GM18867 (cell line): ENCODE measurements around the gene CEP57L1.
A peak's percentile ranks its signal among the peaks of the same experiment; 100 is the strongest.
"Not testable (repeated sequence)": the region's sequence is repeated elsewhere in the genome, so short reads cannot be mapped to it uniquely, and the experiment has no call there.

Experiments used
- ATAC-seq: cut with Tn5 transposase; IDR thresholded peaks from one replicate; pipeline ENCODE4 v1.9.1; 2021; ENCODE audit warnings: mild to moderate bottlenecking, moderate library complexity; ENCODE audit not compliant: unreplicated experiment

The CEP57L1 gene

GRCh38 chr6:109073344-109074132 is 21.8 kb upstream of the CEP57L1 start:
- no peak for ATAC-seq

DNA sequence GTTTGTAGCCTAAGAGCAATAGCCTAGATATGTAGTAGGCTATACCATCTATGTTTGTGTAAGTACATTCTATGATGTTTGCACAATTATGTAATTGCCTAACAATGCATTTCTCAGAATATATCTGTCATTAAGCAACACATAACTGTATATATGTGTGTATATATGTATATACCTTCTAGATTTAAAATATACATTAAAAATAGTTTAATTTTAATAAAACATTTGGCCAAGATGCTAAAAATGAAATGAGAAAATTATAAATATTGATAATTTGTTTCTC is 21.2 kb upstream of the CEP57L1 start:
- no peak for ATAC-seq

GRCh38 chr6:109075934-109076333 is 19.4 kb upstream of the CEP57L1 start:
- ATAC-seq: no peak

DNA sequence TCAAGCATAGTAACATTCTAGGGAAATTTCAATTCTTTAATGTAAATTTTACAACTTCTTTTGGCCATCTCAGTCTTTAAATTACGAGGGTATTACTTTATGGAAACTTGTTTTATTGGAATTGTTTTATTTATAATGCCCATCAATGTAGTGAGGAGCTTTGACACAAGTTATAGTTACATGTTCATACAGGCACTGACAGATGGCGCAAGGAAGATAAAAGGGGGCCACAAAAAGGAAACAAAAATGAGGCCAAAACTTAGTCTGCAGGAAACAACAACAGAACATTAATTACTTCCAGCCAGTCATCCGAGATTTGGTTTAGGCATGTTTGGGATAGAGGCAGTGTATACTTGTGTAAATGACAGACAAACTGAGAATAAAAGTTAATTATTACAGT is 18.9 kb upstream of the CEP57L1 start:
- ATAC-seq: no peak

DNA sequence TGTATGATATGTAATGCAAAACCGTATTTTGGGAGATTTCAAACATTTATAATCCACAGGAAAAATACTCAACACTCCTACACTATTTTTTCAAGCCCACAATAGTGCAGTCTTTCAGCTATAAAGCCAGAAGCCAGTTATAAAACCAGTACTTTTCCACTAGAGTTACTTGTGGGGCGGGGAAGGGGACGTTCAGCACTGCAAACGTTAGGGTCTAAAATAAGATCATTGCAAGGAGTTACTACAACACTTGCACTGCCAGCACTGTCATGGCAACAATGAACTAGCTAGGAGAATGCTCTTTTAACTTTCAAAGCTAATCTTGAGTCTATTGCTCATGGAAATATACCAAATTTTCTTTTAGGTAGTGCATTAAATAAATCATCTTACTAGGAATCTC is 15.3 kb upstream of the CEP57L1 start:
- ATAC-seq: no peak

DNA sequence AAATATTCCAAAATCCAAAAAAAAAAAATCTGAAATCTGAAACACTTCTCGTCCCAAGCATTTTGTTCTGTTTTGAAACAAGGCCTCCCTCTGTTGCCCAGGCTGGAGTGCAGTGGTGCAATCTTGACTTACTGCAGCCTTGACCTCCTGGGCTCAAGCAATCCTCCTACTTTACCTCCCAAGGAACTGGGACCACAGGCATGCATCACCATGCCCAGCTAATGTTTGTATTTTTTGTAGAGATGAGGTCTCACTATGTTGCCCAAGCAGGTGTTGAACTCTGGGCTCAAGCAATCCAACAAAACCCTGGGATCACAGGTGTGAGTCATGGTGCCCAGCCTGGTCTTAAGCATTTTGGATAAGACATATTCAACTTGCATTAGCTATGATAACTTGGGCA is 14.3 kb upstream of the CEP57L1 start:
- no peak for ATAC-seq

GRCh38 chr6:109081516-109082187 is 13.7 kb upstream of the CEP57L1 start:
- ATAC-seq: no peak

DNA sequence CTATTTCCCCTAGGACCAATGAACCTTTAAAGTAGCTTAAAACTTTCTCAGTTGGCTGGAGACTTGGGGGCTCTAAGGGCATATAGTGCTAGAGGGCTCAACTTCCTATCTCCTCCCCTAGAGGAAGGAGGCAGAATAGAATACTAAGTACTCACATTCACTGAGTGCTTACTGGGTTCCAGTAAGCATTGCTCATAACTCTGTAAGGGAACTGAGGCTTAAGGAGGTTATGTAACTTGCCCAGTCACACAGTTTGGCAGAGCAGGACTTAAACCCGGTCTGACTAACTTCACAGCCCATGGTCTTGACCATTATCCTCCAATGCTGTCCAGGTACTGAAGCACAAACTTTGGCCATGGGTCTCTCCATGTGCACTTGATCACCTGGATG is 13.1 kb upstream of the CEP57L1 start:
- no peak for ATAC-seq

GRCh38 chr6:109083657-109084056 is 11.7 kb upstream of the CEP57L1 start:
- ATAC-seq: peak; percentile 52

GRCh38 chr6:109084146-109084545 is 11.2 kb upstream of the CEP57L1 start:
- ATAC-seq: not testable (repeated sequence)

GRCh38 chr6:109087661-109088264 is 7.5 kb upstream of the CEP57L1 start:
- ATAC-seq: no peak

DNA sequence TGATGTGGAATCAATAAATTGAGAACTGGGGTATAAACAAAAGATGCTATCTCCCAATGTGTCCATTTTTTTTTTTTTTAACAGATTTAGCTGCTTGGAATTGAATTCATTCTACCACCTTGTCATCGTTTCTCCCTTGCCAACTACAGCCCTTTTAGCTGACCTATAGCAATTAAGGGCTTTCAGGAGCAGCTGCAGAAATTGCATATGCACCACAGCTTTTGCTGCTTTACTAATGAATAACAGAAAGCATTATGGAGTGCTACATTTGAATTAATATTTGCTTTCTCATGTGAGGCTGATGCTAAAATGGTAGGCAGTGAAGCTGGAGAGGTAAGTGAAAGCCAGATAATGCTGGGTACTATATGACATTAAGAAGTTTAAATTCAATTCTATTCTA is 6.3 kb upstream of the CEP57L1 start:
- no peak for ATAC-seq

DNA sequence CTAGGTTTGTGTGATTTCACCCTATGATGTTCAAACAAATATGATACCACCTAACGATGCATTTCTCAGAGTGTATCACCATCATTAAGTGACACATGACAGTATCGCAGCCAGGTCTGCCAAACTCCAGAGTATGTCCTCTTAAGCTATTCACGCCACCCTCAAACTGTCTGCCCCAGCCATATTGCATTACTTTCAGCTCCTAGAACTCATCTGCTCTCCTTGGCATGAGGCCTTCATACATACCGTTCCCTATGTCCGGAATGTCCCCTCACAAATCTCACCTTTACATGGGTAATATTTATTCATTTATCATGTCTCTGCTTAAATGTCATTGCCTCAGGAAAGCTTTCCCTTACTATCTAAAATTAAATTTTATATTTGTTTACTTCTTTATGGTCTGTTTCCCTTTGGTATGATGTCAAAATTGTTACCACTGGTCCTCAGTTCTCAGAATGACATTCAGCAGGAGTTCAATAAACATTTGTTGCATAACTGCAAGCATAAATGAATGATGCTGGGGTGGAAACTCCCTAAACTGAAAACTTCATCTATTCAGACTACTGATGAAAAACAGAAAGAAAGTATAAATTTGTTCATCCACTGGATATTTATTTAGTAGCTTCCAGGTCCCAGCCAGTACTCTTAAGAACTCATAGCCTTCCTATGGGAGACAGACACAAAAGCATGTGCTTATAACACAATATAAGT is 3.8 kb upstream of the CEP57L1 start:
- ATAC-seq: no peak

DNA sequence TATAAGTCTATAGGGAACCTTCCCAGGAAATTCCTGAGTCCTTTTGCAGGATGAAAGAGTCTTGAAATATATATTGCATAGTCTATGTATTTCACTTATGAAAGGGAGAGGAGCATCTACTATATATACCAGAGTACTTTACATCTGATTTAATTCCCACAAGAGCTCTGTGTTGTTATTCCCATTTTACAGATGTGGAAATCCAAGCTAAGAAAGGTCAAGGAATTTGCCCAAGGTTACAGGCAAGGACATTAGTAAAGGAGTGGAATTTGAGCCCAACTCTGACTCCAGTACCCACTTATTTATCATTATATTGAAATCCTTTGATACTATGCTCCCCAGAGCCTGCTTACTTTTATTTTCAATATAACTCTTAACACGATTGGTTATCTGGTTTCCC is 3.2 kb upstream of the CEP57L1 start:
- no peak for ATAC-seq

DNA sequence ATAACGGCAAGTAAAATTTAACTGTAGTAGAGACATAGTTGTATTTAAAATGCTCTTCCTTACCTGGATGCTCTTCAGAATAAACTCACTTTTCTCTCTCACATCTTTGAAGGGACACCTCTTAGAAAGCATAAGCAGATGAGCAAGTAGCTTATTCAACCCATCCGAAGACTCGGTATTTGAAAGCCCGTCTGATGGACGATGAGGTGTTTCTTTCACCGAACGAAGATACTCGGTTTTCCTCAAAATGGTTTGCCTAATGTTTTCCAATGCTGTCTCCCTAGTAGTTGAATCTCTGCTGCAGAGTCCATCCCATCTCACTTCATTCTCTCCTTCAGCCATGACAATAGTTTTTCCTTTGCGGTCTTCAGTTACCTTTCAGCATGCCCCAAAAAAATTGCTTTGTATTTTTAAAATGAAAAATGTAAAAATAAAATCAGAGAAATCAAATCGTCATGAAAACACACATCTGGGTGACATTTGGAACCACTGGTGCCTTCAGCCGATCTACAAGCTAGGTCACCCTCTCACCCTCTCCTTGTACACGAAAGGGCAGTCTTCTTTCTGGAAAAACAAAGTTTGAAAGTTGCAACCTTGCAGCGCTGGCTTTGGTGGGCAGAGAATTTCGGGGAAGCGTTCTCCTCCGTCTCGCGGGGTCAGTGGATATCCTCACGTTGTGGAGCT is 1.4 kb upstream of the CEP57L1 start:
- no peak for ATAC-seq

DNA sequence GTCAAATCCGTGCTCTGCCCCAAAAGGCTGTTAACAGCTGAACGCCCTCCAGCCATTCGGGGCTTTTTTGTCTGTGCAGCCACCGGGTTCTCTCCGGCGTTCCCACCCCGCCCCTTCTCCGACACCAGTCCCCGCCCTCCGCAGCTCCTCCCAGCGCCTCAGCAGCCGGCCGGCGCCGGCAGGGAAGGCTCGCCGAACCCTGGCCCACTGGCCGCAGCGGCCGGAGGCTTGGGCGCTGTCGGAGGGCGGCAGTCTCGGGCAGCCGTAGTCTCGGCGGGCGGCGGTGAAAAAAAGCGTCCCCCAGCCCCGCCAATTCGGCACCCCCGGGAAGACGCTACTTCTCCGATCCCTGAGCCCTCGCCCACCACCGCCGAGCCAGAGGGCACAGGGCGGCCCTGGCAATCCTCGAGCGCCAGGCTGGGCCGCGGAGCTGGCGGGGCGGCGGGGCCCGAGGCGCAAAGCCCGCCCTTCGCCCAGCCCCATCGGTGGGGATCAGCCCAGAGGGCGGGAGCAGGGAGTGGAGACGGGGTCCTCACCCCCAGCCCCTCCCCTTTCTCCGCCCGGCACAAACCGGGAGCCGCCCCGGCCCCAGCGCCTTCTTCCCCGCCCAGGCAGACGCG is 781 bp upstream of the CEP57L1 start, which contains the start of gene SESN1:
Gene SESN1 (minus strand): TSS at position 431 of the 620 bp plus-strand sequence. CDS start 773 bp downstream, outside the sequence.
- peak; percentile 66 for ATAC-seq

DNA sequence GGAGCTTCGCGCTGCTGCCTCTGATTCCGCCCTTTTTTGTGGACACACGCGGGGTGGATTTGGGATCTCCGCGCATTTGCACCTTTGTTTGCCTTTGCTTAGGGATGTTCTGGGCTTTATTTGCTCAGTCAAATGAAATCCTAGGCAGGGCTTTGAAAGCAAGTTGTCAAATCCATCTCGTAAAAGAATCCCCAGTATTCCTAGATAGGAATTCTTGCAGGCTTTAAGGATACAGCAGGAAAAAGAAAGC is 453 bp downstream of the CEP57L1 start:
- ATAC-seq: no peak

DNA sequence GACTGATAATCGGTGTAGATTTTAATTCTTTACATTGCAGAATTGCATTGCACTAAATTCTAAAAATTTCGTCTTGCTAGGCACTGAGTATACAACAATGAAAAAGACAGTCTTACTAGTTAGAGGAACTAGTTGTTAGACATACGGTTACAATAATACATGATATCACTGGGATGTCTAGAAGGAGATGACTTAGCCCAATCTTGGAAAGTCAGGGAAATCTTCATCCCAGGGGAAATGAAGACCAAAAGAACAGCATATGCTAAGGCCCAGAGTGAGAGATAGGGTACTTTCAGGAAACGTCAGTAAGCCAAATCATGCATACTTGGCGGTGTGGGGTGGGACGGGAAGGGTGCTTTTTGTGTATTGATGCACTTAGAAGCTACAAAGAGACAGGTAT is 901 bp downstream of the CEP57L1 start:
- ATAC-seq: no peak

GRCh38 chr6:109097661-109098060 is 2.4 kb downstream of the CEP57L1 start:
- ATAC-seq: no peak

- no peak for ATAC-seq
These were observed 7.5 kb downstream of the CEP57L1 start for GRCh38 chr6:109102762-109103161.

GRCh38 chr6:109103942-109104341 is 8.6 kb downstream of the CEP57L1 start:
- peak; percentile 58 for ATAC-seq
